OCI-LY3 (cell line): ENCODE results near the gene RNF212B.
A peak's percentile ranks its signal among the peaks of the same experiment; 100 is the strongest.

Experiments
- H2AFZ ChIP-seq: fragments of 200-600, 300-600 bp; shearing (Covaris generic); 2 replicates; pipeline ENCODE4 v1.6.0; 2014; ENCODE audit warnings: antibody characterized with exemption, low read depth, low read length
- H3K27ac ChIP-seq: fragments of 200-600, 300-600 bp; sonication (generic); 2 replicates; pipeline ENCODE4 v1.5.1; 2014; ENCODE audit warnings: mild to moderate bottlenecking, low read length, moderate library complexity, mixed read lengths
- H3K27me3 ChIP-seq: fragments of 200-600, 300-600 bp; sonication (generic); 2 replicates; pipeline ENCODE4 v1.6.1; 2014; ENCODE audit warnings: low read depth, low read length, mixed read lengths
- H3K36me3 ChIP-seq: fragments of 200-600, 300-600 bp; sonication (generic); replicated peaks from 2 replicates; pipeline ENCODE3; 2014; ENCODE audit warnings: low read depth, low read length, mixed read lengths
- H3K4me1 ChIP-seq: fragments of 300-600, 200-600 bp; sonication (generic); 2 replicates; pipeline ENCODE4 v1.6.1; 2014; ENCODE audit warnings: low read length, mixed read lengths
- H3K4me2 ChIP-seq: fragments of 200-600, 300-600 bp; sonication (generic); 2 replicates; pipeline ENCODE4 v1.6.1; 2014; ENCODE audit warnings: low read length, mixed read lengths
- H3K4me3 ChIP-seq: fragments of 300-600, 200-600 bp; sonication (generic); 2 replicates; pipeline ENCODE4 v1.5.1; 2014; ENCODE audit warnings: antibody characterized with exemption, mild to moderate bottlenecking, low read length, moderate library complexity
- H3K79me2 ChIP-seq: fragments of 300-600, 200-600 bp; shearing (Covaris generic); 2 replicates; pipeline ENCODE4 v1.6.1; 2014; ENCODE audit warnings: mild to moderate bottlenecking, low read length, mixed read lengths
- H3K9ac ChIP-seq: fragments of 300-600, 200-600 bp; shearing (Covaris generic); 2 replicates; pipeline ENCODE4 v1.6.0; 2014; ENCODE audit warnings: mild to moderate bottlenecking, low read length, moderate library complexity
- H3K9me3 ChIP-seq: fragments of 200-600, 300-600 bp; shearing (Covaris generic); 2 replicates; pipeline ENCODE4 v1.6.1; 2014; ENCODE audit warnings: low read length, mixed read lengths; ENCODE audit not compliant: insufficient read depth
- H4K20me1 ChIP-seq: fragments of 200-600, 300-600 bp; sonication (generic); 2 replicates; pipeline ENCODE4 v1.6.1; 2016; ENCODE audit warnings: low read length, mixed read lengths; ENCODE audit not compliant: insufficient read depth
- CTCF ChIP-seq: fragments of 200-600, 300-600 bp; sonication (generic); IDR thresholded peaks from 2 replicates; pipeline ENCODE4 v1.5.1; 2014; ENCODE audit warnings: antibody characterized with exemption, low read length, low read depth
- EZH2phosphoT487 ChIP-seq: fragments of 200-600 bp; shearing (Covaris generic); IDR thresholded peaks from 2 replicates; pipeline ENCODE4 v1.6.1; 2018; ENCODE audit warnings: antibody characterized with exemption, mixed run types, low read depth

Gene RNF212B

GRCh38 chr14:23316300-23316699 is 78.6 kb downstream of the RNF212B start:
- H3K4me2 ChIP-seq, result no peak overlapping the region
- no peaks in the 10 kb centered on the region for H3K27me3 ChIP-seq
- no peaks in the 10 kb centered on the region for H4K20me1 ChIP-seq
- no peaks in the 10 kb centered on the region for H3K9me3 ChIP-seq
- H2AFZ ChIP-seq, result no peak overlapping the region
- peaks cover 7% of the 10 kb centered on the region; the same call in 1 of the 2 replicates for H3K79me2 ChIP-seq
- peaks cover 9% of the 10 kb centered on the region for H3K4me1 ChIP-seq
- no peak overlapping the region for H3K27ac ChIP-seq
- no peak overlapping the region for H3K4me3 ChIP-seq
- TF ChIP-seq CTCF, result no peak
- no peak for TF ChIP-seq EZH2phosphoT487
- no peaks in the 10 kb centered on the region for H3K36me3 ChIP-seq
- H3K9ac ChIP-seq, result no peak overlapping the region

DNA sequence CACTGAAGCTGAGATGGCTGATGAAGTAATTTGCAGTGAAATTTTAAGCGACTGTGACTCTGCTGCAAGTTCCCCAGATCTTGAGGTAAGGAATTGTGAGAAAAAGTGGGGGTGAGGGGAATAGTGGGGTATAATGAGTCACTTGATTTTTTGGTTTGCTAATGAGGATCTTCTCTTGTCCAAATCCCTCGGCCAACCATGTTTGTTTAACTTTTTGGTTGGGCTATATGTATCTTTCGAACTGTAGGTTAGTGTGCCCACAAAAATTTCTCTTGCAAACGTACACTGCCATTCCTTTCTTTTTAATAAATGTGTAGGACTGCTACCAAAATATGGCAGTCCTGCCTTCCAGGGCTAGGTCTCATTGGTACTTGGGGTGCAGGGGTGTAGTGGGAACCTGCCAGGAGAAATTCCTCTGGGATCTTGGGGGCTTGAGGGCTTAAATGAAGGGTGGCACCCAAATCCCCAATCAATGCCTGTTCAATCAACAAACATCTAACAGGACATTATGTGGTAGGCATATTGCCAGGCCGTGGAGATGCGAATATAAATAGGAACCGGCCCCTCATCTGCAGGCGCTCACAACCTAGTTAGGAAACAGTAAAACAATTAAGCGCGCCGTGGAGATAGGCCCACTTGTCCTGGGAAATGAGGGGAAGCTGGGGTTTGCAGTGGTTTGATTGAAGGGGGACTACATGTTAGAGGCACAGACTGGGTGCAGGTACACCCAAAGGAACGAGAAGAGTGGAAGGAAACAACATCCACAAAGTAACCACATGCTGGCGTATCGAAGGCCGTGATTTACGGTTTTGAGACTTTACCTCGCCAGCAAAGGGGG is 82.2 kb downstream of the RNF212B start:
- Histone ChIP-seq H3K79me2 (peaks cover 35% of the 10 kb centered on the region), H3K27me3 (no peaks in the 10 kb centered on the region), H4K20me1 (peaks cover 9% of the 10 kb centered on the region; the same call in 1 of the 2 replicates), H3K36me3 (peaks cover 27% of the 10 kb centered on the region), H2AFZ (peak overlapping the region; percentile 12; the same call in 1 of the 2 replicates), H3K4me3 (peak overlapping the region; percentile 93), H3K9ac (peak overlapping the region; percentile 84), H3K27ac (peak overlapping the region; percentile 86), H3K4me1 (peaks cover 19% of the 10 kb centered on the region), H3K9me3 (no peaks in the 10 kb centered on the region), H3K4me2 (peak overlapping the region; percentile 100)
- no peak for TF ChIP-seq CTCF
- TF ChIP-seq EZH2phosphoT487, result no peak

DNA sequence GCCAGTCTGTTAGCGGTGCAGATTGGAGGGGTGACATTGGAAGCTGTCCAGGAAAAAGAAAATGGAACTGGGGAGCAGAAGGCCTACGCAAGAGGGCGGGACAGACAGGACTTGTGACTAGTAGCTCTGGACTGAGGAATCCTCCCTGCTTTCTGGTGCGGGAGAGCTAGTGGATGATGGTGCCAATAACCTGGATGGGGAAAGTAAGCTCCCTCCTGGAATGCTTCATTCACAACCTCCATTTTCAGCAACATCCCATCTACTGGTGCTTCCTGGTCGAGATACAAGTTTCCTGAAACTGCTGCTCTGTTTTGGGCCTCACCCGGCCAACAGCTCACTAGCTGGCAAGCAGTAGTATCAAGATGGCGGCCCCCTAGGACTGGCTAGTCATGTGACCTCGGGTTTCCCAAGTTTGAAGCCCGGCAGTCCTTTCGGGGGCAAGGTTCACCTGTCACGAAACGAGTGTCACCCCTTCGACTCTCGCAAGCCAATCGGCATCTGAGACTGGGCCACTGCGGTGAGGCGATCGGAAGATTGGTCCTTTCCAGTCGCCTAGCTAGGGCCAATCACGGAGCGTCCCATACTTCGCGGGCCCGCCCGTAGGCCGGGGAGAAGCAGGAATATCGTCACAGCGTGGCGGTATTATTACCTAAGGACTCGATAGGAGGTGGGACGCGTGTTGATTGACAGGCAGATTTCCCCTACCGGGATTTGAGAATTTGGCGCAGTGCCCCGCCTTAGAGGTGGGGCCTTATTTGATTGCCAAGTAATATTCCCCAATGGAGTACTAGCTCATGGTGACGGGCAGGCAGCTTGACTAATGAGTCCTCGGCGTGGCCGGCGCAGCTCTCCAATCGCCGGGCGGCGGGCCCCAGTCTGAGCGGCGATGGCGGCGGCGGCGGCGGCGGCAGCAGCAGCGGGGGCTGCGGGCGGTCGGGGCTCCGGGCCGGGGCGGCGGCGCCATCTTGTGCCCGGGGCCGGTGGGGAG is 83.1 kb downstream of the RNF212B start, which contains the start of gene PABPN1:
TSS of gene PABPN1 (plus strand) at position 874 of the 988 bp plus-strand sequence. CDS start at position 887, 13 bp downstream.
- Histone ChIP-seq H2AFZ (peak within 1 kb of the TSS; percentile 12; the same call in 1 of the 2 replicates), H3K9ac (peak within 1 kb of the TSS; percentile 97), H3K79me2 (peaks cover 35% of the 10 kb centered on the region), H3K27me3 (no peaks in the 10 kb centered on the region), H3K27ac (peak within 1 kb of the TSS; percentile 86), H3K4me1 (peaks cover 19% of the 10 kb centered on the region), H3K36me3 (peaks cover 28% of the 10 kb centered on the region), H4K20me1 (peaks cover 9% of the 10 kb centered on the region; the same call in 1 of the 2 replicates), H3K4me2 (peak within 1 kb of the TSS; percentile 100), H3K9me3 (no peaks in the 10 kb centered on the region), H3K4me3 (peak within 1 kb of the TSS; percentile 98)
- TF ChIP-seq CTCF (no peak), EZH2phosphoT487 (no peak)
